ENCODE results near the gene WSB1.

The WSB1 gene

GRCh38 chr17:27363326-27363725 lies 69.4 kb downstream of the WSB1 start:
- DNase-seq = no peak

Measured in NK-92 treated with Interleukin-12 subunit alpha and Interleukin-12 subunit beta, amount 100 ng/mL, for 24 hours (cell line).